ENCODE measurements around the gene PLA2G4F.
"Not testable (repeated sequence)": the region's sequence is repeated elsewhere in the genome, so short reads cannot be mapped to it uniquely, and the experiment has no call there.

The PLA2G4F gene

DNA sequence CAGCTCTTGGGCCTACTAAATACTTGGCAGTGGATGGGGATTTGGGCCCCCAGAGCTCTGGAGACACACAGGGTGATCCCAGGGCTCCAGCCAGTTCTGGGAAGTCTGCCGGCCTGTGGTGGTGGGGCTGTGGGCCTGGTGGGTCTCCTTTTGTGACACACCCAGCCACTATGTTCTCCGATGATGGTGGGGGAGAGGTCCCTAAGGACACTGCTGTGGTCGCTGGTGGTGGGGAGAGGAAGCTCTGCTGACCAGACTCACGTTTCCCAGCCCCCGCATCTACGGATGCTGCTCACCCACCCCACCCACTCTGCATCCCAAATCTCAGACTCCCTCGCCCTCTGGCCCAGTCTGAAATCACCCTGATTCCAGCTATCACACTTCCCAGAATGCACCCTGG lies 62.5 kb downstream of the PLA2G4F start:
- DNase-seq, result no peak

DNA sequence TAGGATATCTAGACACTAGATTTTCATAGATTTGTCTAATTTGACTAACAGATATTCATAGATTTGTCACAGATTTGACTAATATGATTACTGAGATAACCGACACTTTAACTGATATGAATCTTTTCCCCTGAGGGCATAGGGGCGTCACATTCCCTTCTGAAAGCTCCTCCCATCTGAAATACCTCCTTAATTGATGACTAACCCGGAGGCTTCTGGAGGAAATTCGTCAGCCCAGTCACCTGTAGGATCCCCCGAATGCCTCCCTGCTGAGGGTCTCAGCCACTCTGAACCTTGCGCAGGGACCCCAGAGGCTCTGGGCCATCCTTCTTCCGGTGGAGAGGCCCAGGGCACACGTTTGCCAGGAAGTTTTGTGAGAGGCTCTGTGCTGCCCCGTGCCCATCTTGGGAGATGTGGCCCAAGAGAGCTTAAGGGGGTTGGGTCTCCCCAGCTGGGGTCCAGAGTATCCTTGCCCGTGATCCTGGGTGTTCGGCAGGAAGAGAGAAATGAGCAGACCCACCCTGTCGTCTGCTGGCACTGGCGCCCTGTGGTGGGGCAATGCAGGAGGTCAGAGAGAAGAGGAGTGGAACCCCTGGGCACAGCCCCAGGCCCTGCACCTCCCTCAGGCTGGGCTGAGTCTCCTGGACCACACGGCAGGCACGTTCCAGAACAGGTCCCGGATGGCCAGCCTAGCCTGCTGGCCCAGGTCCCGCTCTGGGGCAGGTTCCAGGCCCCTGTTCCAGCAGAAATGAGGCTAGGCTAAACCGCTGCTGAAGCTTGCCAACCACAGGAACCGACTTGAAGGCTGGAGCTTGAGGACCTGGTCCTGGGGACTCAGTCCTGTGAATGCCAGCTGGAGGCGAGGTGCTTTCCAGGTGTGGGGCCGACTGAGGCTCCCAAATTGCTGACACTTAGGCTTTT lies 63.8 kb downstream of the PLA2G4F start:
- no peak for DNase-seq

DNA sequence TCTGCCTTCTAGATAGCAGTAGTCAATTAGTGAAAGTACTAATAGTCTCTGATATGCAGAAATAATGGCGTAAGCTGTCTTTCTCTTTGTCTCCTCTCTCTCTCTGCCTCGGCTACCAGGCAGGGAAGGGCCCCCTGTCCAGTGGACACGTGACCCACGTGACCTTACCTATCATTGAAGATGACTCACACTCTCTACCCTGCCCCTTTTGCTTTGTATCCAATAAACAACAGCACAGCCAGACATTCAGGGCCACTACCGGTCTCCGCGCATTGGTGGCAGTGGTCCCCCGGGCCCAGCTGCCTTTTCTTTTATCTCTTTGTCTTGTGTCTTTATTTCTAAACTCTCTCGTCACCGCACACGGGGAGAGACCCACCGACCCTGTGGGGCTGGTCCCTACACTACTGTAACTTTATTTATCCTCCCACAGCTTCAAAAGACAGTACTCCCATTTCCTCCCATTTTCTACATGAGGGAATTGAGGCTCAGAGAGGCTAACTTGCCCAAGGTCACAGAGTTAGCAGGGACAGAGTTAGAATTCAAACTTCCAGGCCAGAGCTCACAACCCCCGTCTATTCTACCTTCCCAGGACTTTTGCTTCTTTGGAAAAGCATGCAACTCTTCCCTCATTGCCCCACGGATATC lies 64.6 kb downstream of the PLA2G4F start:
- not testable (repeated sequence) for DNase-seq

DNA sequence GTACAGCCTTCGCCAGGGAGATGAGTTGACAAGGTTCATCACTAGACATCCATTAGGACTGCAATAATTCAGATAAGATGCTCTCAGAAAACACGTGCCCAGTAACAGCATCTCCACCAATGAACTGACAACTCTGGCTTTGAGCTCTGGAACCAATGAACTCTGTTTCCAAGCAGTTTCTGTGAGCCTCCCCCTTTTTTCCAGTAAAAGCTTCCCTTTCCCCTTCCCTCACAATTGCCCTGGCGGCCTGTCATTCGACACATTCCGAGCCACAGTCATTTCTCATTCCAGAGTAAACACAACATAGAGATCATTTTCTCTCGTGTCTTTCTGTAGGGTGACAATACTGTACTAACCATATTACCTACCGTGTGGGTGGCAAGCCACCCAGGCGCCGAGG lies 65.7 kb downstream of the PLA2G4F start:
- no peak for DNase-seq

DNA sequence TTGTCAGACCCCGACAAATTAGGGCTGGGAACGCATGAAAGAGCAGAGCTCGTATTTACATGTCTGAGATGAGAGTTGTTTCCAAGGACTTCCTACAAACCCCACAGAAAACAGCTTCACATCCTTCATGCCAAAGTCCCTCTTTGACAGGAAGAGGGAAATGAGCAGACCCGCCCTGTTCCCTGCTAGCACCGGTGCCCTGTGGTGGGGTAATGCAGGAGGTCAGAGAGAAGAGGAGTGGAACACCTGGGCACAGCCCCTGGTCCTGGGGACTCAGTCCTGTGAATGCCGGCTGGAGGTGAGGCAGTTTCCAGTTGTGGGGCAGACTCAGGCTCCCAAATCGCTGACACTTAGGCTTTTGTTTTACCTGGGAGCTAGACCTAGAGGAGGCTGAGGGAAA lies 66.1 kb downstream of the PLA2G4F start:
- DNase-seq, result no peak

DNA sequence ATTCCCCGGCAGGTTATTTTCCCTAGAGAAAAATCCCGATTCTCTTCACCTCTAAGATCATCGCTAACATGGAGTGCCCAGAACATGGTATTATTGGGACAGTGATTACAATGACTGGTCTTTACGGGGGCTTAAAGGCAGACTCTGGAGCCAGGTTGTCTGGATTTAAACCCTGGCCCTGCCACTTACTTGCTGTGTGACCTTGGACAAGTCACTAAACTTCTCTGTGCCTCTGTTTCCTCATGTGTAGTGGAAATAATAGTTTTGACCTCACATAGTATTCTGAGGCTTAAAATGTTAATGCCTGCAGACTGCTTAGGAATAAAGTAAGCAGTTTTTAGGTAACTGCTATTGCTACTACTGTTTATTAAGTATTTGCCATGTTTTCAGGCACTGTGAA lies 66.5 kb downstream of the PLA2G4F start:
- DNase-seq, result no peak

All from NCI-H2081 treated with DMSO at 0.1 percent for 48 hours (cell line).